K562 (cell line): ENCODE data around the gene DOK3. TPM values are rescaled to one million over a fixed set of nuclear protein-coding genes. Genes with fewer than 3 reads are reported as not detected.

Experiments used
- ATAC-seq: fragments of 200-7000 bp; cut with Tn5 transposase; 3 replicates; pipeline ENCODE4 v1.9.1; 2020; ENCODE audit warnings: moderate library complexity
- BruUV-seq: library from RNA; stranded (reverse); fragments of 400-500 nt; replicated peaks from 2 replicates; lab custom pipeline; 2021; lab: Mats Ljungman, UMichigan
- CTCF ChIA-PET: fragments of 300-600 bp; formaldehyde crosslinking; extraction: SDS; loops from one replicate; lab custom pipeline; 2021; ENCODE audit warnings: low intra/inter-chr PET ratio; lab: Yijun Ruan, JAX
- POLR2A ChIA-PET: fragments of 300-600, 350-650 bp; sonication (Branson Sonifier 250); formaldehyde crosslinking; extraction: SDS; loops from one replicate; lab custom pipeline; 2021; ENCODE audit warnings: antibody characterized with exemption, inconsistent platforms; lab: Yijun Ruan, JAX
- DNase-seq, 4 experiments: peaks; one replicate each; pipeline versions ENCODE4 v3.0.0 to v3.0.0-alpha.2; 2011 to 2018; ENCODE audit warnings: low spot score in 3 of 4, mixed read lengths in 3 of 4; ENCODE audit errors: extremely low read depth in 1 of 4
- FAIRE-seq: peaks from 2 replicates; lab custom pipeline; 2011; peaks lifted over from hg19 to GRCh38; lab: Jason Lieb, UNC
- H2AFZ ChIP-seq: 2 replicates; pipeline ENCODE4 v1.6.0; 2011; ENCODE audit warnings: low read depth, low read length, control low read depth, inconsistent platforms
- H3K27ac ChIP-seq: fragments of 200-600 bp; 3 replicates; pipeline ENCODE4 v1.8.0; 2011; ENCODE audit warnings: low read depth, mild to moderate bottlenecking, control low read depth, inconsistent platforms, low read length, moderate library complexity, mixed read lengths; ENCODE audit errors: extremely low read depth
- H3K27me3 ChIP-seq, 2 experiments: fragments of 300-600 bp in 1 of 2; 2 replicates in 1 of 2; 3 replicates in 1 of 2; pipeline versions ENCODE4 v1.6.0 to v1.8.0; 2011; ENCODE audit warnings: inconsistent platforms in 2 of 2, low read length in 2 of 2, mild to moderate bottlenecking in 1 of 2, mixed read lengths in 1 of 2, moderate library complexity in 1 of 2; ENCODE audit not compliant: control insufficient read depth in 2 of 2, insufficient read depth in 2 of 2
- H3K36me3 ChIP-seq: fragments of 300-600 bp; 3 replicates; pipeline ENCODE4 v1.8.0; 2011; ENCODE audit warnings: mild to moderate bottlenecking, low read length, inconsistent platforms; ENCODE audit not compliant: control insufficient read depth, insufficient read depth
- H3K4me1 ChIP-seq, 2 experiments: fragments of 200-600 bp in 1 of 2; replicated peaks in 1 of 2; 2 replicates in 1 of 2; 3 replicates in 1 of 2; pipeline versions ENCODE4 v1.5.1 to v1.8.0; 2011; ENCODE audit warnings: inconsistent platforms in 2 of 2, low read length in 2 of 2, mild to moderate bottlenecking in 1 of 2, mixed read lengths in 1 of 2, moderate library complexity in 1 of 2; ENCODE audit not compliant: control insufficient read depth in 2 of 2, insufficient read depth in 2 of 2
- H3K4me2 ChIP-seq: 2 replicates; pipeline ENCODE4 v1.6.1; 2011; ENCODE audit warnings: low read length, control low read depth, inconsistent platforms, mixed read lengths; ENCODE audit not compliant: insufficient read depth
- H3K4me3 ChIP-seq: fragments of 200-600 bp; sonication (generic), shearing (Covaris generic); 2 replicates; pipeline ENCODE4 v1.5.1; 2016; ENCODE audit warnings: control low read depth, inconsistent platforms
- H3K79me2 ChIP-seq: fragments of 200-600 bp; 3 replicates; pipeline ENCODE4 v1.8.0; 2011; ENCODE audit warnings: low read length, inconsistent platforms; ENCODE audit not compliant: control insufficient read depth, insufficient read depth
- H3K9ac ChIP-seq, 2 experiments: 2 replicates each; pipeline versions ENCODE4 v1.6.0 to v1.6.1; 2011; ENCODE audit warnings: low read depth in 2 of 2, low read length in 2 of 2, control low read depth in 1 of 2, inconsistent platforms in 1 of 2, mild to moderate bottlenecking in 1 of 2, mixed read lengths in 1 of 2; ENCODE audit not compliant: insufficient read depth in 1 of 2
- H3K9me1 ChIP-seq: one replicate; pipeline ENCODE4 v1.6.0; 2011; ENCODE audit warnings: inconsistent platforms, mild to moderate bottlenecking, low read length, moderate library complexity; ENCODE audit not compliant: control insufficient read depth, insufficient read depth
- H3K9me3 ChIP-seq: replicated peaks from 2 replicates; pipeline ENCODE4 v1.5.1; 2011; ENCODE audit warnings: low read depth, low read length, inconsistent platforms; ENCODE audit not compliant: control insufficient read depth, insufficient read depth
- H4K20me1 ChIP-seq: replicated peaks from 2 replicates; pipeline ENCODE4 v1.6.1; 2011; ENCODE audit warnings: low read length, inconsistent platforms, mixed read lengths; ENCODE audit not compliant: control insufficient read depth, insufficient read depth
- COPS2 ChIP-seq: fragments of 450-650 bp; conservative IDR thresholded peaks from 2 replicates; pipeline ENCODE4 v1.6.1; 2016; ENCODE audit warnings: mild to moderate bottlenecking, moderate library complexity
- TFAP4 ChIP-seq: sonication (generic); formaldehyde crosslinking; IDR thresholded peaks from 2 replicates; pipeline ENCODE4 v1.8.0; 2022; ENCODE audit warnings: missing genetic modification reagents, mild to moderate bottlenecking, moderate library complexity, borderline replicate concordance
- WGBS: fragments of 100-300 bp; shearing (Covaris generic); methylation state at CpG from one replicate; pipeline ENCODE4 v1.1.6; 2016; ENCODE audit warnings: low coverage, mixed read lengths; ENCODE audit not compliant: insufficient coverage; ENCODE audit errors: missing lambda C conversion rate; 5-methylcytosine and 5-hydroxymethylcytosine counted together
- in situ Hi-C: fragments of 300-500 bp; cut with MboI; formaldehyde crosslinking; loops from 4 replicates; pipeline ENCODE4 v1.15.0; 2018; ENCODE audit warnings: inconsistent platforms, mixed read lengths
- intact Hi-C: fragments of 100-400 bp; cut with micrococcal nuclease; formaldehyde crosslinking; loops from 2 replicates; pipeline ENCODE4 v1.14.2; 2022
- polyA plus RNA-seq, 8 experiments: library from polyadenylated mRNA; depleted of rRNA in 4 of 8; stranded (reverse) in 5 of 8; unstranded in 3 of 8; fragments of >200 nt; fragmentation: Nextera tagmentation in 2 of 8; fragmentation: Illumina TruSeq in 1 of 8; extraction: Ambion mirVana in 2 of 8; extraction: Trizol in 1 of 8; gene quantifications; 2 replicates each; pipeline versions ENCODE4 v1.2.1 to v1.2.3, GENCODE V29; 2011 to 2014; ENCODE audit warnings: inconsistent platforms in 1 of 8, missing spikeins in 1 of 8
- total RNA-seq, 7 experiments: library from RNA; depleted of rRNA in 6 of 7; stranded (reverse); fragments of >200 nt in 6 of 7; fragmentation: Illumina TruSeq in 2 of 7; extraction: Trizol in 2 of 7; gene quantifications; 2 replicates each; pipeline versions ENCODE4 v1.2.1 to v1.2.3, GENCODE V29; 2011 to 2021; ENCODE audit warnings: low replicate concordance in 1 of 7

DOK3 gene
- total and polyA plus RNA-seq, 9 of the 15 experiments (the other 6 are each of a cell fraction or from before 2014, with no cell fraction given): 1.3 to 23.0 (median 8.0) TPM

GRCh38 chr5:177512736-177513380, 3.2 kb upstream of the DOK3 start:
- Histone ChIP-seq H3K9ac (no peak overlapping the region; a peak in 1 of 4 replicates), H3K27ac (no peak overlapping the region), H3K27me3 (no peaks in the 10 kb centered on the region), H3K4me1 (peaks cover 30 to 66% of the 10 kb centered on the region in 2 experiments), H2AFZ (no peak overlapping the region), H3K9me1 (no peaks in the 10 kb centered on the region), H3K79me2 (peaks cover 47% of the 10 kb centered on the region), H3K4me3 (no peak overlapping the region), H3K9me3 (no peaks in the 10 kb centered on the region), H4K20me1 (no peaks in the 10 kb centered on the region), H3K36me3 (peaks cover 69% of the 10 kb centered on the region), H3K4me2 (no peak overlapping the region)
- in situ Hi-C loops: no loop called here
- ATAC-seq (no peak), DNase-seq (no peak), FAIRE-seq (no peak)
- no TSS peak for BruUV-seq
- ChIA-PET POLR2A (interaction anchor here (0.5 kb wide), 1 partner anchor 50 kb away, joined by 3 read pairs; no protein-coding TSS in a partner anchor), CTCF (no interaction called here)
- WGBS: 92% methylated on average over 14 of the region's 16 CpGs
- intact Hi-C loops: no loop called here
- TF ChIP-seq TFAP4 (CRISPR knock-in tag): 0 out of 2 replicates have a peak, but pooled peaks have one; percentile 27
- no peak for TF ChIP-seq COPS2
